GM08714 (cell line): Measurements from ENCODE around the gene ZNF654.
"Not testable (repeated sequence)": the region's sequence is repeated elsewhere in the genome, so short reads cannot be mapped to it uniquely, and the experiment has no call there.

Experiments used
- H3K4me3 ChIP-seq: fragments of 200-500 bp; sonication (Bioruptor generic); 2 replicates; pipeline ENCODE4 v1.5.1; 2014; ENCODE audit warnings: mild to moderate bottlenecking, low read length, inconsistent platforms
- ZNF274 ChIP-seq: IDR thresholded peaks from 2 replicates; pipeline ENCODE4 v1.6.1; 2012; ENCODE audit warnings: mild to moderate bottlenecking, low read depth, low read length

ZNF654 gene

DNA sequence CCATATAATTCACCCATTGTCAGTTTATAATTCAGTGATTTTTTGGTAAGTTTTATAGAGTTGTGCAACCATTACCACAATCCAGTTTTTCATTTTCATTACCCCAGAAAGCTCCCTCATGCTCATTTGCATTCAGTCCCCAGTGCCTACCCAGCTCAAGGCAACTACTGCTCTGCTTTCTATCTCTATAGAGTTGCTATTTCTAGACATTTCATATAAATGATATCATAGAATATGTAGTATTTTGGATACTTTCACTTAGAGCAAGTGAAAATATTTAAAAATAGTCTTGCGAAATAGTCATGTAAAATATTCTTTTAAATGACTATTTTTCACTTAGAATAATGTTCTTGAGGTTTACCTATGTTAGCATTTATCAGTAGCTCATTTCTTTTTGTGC lies 42.1 kb downstream of the ZNF654 start:
- TF ChIP-seq ZNF274 = no peak
- H3K4me3 ChIP-seq = no peak overlapping the region

DNA sequence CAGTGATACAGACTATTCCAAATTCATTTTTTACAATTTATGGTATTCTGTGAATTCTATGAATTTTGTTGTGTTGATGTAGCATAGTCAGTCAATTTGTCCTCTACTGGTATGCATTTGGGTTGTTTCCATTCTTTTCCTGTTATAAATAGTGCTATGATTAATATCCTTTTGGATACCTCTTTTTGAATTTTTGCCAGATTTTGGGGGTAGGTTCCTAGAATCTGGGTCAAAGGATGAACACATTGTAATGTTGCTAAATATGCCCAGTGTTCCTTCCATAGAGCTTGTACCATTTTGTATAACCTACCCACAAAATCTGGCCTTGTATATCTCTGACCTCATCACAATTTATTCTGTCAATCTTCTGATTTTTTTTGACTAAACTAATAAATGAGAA lies 46.3 kb downstream of the ZNF654 start:
- no peak for TF ChIP-seq ZNF274
- H3K4me3 ChIP-seq = no peak overlapping the region

DNA sequence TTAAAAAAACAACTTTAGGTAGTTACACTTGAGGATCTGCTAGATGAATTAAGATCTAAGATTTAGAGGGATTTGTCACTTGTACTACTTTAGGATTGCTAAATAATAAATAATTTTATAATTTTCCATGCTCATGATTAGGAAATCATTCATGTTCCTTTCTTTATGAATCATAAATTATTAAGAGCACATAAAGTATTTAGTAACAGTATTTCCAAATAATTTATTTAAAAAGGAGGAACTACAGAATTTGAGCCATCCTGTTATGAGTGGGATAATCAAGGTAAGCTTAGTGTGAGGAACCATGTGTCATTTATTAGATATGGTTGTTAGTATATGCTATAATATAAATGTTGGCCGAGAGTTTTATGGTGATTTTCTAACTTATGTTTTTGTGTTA lies 53.2 kb downstream of the ZNF654 start:
- no peak overlapping the region for H3K4me3 ChIP-seq
- TF ChIP-seq ZNF274 = no peak

DNA sequence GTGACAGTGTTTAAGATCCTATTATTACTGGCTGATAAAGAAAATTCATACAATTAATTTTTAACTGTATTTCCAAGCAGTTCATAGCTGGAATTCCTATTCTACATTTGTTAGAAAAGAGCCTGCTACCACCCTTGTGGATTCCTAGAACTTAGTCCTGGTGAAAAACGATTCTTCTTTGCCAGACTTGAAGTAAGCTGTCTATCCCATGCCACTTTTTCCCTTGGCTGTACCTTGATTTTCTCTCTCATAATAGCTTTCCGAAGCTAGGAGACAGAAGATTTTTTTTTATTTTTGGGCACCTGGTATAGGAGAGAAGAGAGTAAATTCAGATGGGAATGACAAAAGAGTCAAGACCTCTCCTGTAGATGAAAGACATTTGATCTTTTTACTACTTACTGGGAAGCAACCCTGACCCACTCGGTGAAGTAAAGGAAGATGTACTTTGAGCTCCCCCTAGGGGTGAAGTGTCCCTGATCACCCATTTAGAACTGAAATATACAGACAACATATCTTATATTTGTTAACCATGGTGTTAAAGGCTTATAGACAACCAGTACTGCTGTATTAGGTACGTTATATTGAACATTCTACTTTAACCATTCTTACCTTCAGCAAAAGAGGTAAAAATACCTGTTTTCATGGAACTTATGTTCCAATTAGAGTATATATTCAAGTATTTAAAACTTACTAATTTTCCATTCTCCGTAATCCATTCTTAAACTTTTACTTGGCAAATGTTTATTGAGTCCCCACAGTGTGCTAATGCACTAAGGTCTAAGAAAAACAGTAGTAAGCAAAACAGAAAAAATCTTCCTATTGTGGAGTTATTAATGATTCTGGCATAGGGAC lies 54.5 kb downstream of the ZNF654 start:
- TF ChIP-seq ZNF274 = no peak
- H3K4me3 ChIP-seq = no peak overlapping the region

DNA sequence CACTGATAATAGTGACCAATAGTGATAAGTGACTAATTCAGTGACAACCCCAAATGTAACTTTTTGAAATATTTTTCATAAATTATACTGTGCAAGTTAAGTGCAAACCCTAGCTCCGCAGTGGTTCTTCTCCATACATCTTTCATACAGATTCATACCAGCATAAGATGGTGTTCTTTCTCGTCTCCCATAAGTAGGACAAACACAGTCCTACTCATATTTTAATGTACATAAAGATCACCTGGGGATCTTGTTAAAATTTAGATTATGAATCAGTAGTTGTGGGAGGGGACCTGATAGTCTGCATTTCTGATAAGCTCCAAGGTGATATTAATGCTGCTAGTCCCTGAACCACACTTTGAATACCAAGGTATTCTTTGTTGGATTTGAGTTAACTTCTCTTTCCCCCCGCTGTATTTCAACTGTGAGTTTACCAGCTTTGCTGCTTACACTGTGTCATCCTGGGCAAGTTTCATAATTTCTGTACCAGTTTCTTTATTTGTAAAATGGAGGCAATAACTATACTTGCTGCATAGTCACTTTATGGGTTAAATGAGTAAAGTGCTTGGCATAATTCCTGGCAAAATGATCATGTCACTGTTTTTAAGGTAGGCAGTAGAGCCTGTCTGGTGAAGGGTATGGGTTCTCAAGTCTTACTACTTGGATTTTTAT lies 56.0 kb downstream of the ZNF654 start:
- no peak for TF ChIP-seq ZNF274
- no peak overlapping the region for H3K4me3 ChIP-seq

DNA sequence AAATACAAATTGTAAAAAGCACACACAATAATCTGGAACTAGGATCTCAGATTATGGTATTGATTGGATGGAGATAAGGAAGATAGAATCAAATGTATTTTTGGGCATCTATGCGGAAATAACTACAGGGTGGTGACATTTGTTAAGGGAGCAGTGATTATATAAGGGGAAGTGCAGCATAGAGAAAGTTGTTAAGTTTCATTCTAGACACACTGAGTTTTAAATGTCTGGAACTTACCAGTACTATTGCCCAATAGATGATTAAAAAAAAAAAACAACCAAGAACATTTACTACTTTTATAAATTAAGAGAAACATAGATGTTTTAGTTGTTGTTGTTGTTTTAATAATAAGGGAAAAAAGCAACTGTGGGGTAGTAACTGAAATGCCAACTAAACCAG lies 58.6 kb downstream of the ZNF654 start:
- TF ChIP-seq ZNF274 = no peak

DNA sequence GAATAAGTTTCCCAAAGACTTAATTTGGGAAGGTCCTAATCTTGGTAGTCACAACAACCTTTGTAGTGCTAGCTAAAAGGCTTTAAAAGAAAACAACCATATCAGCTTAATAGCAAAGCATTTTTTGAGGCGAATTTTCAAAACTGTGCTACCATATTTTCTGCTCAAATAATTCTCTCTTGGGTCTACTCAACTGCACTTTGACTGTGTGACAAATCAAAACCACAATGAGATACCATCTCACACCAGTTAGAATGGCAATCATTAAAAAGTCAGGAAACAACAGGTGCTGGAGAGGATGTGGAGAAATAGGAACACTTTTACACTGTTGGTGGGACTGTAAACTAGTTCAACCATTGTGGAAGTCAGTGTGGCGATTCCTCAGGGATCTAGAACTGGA lies 59.5 kb downstream of the ZNF654 start:
- not testable (repeated sequence) for H3K4me3 ChIP-seq

More for the DNA sequence above, 58.6 kb downstream of the ZNF654 start:
- H3K4me3 ChIP-seq = no peak overlapping the region

DNA sequence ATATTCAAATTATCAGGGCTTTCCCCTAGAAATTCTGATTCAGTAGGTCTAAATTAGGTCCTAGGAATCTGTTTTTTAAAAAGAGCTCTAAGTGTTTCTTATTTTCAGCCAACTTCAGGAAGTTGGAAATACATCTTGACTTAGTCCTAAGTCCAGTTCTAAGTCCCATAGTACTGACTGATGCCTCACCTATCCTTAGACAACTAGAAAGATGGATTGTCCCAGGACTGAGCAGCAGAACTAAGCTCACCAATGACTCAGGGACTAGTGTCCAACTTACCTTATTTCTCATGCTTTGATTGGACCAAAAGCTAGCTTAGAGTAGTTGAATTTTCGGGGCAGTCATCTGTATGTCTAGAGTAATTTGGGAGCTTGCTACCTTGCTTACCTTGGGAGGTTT lies 64.5 kb downstream of the ZNF654 start:
- no peak for TF ChIP-seq ZNF274
- H3K4me3 ChIP-seq = no peak overlapping the region

DNA sequence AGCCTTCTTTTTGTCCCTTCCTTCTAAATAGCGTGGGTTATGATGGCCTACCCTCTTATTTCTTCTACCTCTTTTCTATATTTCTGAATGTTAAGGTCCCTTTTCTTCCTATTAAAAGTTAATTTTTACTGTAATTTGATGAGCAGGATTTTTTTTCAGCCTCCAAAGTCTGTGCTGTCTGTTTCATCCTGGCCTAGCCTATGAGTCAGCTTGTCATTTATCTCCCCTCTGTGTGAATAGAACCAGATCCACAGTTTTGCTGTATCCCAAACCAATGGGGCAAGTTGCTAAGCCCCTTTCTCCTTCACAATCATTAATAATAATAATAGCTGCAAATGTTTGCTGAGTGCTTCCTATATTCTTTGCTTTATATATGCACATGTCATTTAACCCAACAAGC lies 72.6 kb downstream of the ZNF654 start:
- TF ChIP-seq ZNF274 = no peak
- H3K4me3 ChIP-seq = no peak overlapping the region

DNA sequence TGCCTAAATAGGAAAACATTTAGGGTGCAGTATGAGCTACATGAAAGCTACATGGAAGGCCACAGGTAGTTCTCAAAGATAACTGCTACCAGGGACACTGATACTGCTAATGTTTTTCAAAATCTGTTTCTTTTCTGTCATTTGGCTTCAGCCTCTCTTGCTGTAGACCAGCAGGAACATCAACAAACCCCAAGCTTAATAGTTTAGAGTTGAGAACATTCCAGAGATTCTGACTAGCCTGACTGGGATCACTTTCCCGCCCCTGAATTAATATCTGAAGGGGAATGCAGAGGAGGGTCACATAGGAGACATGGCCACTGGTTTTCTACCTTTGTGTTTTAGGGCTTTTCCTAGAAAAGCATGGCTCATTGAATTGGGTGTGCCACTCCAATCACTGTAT lies 73.8 kb downstream of the ZNF654 start:
- no peak overlapping the region for H3K4me3 ChIP-seq
- TF ChIP-seq ZNF274 = no peak

DNA sequence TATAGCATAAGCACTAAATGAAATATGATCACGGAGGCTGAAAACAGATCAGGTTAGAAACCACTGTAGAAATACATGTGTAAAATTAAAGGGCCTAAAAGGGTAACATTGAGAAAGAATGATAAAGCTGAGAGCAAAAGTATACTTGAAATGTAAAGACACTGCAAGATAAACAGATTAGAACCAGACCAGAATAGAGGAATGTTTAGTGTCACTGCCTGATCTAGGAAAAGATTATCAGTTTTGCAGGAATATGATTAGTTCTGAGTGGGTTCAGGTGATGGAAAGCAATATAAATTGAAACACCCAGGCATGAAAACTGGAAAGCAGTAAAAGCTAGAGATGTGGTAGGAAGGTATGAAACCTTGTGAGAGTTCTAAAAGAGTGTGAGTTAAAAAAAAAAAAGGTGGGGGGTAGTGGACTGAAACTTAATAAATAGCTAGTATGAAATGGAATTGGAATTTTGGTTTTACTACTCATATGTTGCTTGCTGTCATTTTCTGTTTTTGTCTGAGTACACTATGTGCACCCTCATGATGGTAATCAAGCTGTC lies 74.7 kb downstream of the ZNF654 start:
- no peak for TF ChIP-seq ZNF274
- no peak overlapping the region for H3K4me3 ChIP-seq

DNA sequence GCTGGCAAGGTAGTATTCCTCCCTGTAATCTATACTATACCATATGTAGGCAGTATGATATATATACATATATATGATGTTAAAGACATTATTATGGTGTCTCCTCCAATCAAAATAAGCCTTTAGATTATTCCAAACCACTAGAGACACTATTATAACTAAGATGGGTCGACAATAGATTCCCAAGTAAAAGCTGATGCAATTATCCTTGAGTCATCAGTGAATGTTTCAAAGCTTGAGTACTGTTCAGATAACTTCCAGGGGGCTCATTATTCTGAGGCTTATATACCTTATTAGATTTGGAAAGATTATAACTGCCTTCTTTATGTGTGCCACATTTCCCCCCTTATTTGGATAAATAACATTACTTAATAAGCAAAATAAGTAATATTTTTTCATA lies 78.8 kb downstream of the ZNF654 start:
- no peak overlapping the region for H3K4me3 ChIP-seq
- no peak for TF ChIP-seq ZNF274

DNA sequence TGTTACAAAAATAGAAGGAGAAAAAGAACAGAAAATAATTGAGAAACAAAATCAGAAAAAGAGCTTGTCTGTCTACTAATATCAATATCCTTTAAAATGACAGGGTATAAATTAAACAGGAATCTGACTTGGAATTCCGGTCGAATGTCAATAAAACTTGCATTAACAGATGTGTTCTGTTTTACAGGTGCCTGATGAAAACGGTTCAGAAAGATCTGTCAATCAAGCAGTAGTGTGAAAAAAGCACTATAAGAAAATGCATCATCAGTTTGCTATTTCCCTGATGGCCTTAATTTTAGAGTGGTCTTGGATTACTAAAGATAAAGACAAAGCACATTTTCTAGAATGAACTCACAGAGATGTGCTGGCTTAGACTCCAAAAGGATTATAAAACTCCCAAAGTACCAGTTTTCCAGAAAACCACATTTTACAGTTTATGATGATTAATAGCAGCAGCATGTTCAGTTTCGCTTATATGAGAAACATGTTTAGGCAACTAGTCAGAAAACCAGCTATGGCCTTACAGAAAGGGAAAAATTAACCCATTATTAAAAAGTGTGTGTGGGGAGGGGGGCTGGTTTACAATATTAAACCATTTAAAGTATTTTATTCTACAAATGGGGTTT lies 82.5 kb downstream of the ZNF654 start:
- no peak overlapping the region for H3K4me3 ChIP-seq
- TF ChIP-seq ZNF274 = no peak

DNA sequence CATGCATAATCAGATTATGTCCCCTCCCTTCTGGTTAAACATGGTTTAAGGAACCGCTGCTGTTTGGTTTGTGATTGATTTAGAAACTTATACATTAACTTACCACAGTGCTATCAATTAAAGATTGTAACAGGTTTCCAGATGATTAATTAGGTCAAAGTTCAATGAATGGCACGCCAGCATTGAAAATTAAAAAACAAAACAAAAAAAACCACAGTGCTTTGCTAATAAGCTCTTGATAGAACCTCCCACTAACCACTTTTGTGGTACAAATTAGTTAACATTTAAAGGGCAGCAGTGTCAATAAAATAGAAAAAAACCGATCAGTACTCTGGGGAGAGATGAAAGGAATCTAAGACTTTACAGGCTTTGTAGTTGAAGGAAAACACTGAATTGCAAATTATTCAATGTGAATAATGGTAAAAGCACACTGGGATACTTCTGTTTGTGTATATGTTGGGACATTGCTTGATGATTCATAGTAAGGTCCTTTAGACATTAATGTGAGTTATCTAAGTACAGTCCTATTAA lies 83.1 kb downstream of the ZNF654 start:
- no peak overlapping the region for H3K4me3 ChIP-seq
- TF ChIP-seq ZNF274 = no peak
